GM19372 (cell line): ENCODE measurements around the gene EPS8L2.

Experiments
- ATAC-seq: cut with Tn5 transposase; IDR thresholded peaks from one replicate; pipeline ENCODE4 v1.9.1; 2021; ENCODE audit warnings: mild to moderate bottlenecking, low read depth, moderate library complexity; ENCODE audit not compliant: unreplicated experiment

Gene EPS8L2

DNA sequence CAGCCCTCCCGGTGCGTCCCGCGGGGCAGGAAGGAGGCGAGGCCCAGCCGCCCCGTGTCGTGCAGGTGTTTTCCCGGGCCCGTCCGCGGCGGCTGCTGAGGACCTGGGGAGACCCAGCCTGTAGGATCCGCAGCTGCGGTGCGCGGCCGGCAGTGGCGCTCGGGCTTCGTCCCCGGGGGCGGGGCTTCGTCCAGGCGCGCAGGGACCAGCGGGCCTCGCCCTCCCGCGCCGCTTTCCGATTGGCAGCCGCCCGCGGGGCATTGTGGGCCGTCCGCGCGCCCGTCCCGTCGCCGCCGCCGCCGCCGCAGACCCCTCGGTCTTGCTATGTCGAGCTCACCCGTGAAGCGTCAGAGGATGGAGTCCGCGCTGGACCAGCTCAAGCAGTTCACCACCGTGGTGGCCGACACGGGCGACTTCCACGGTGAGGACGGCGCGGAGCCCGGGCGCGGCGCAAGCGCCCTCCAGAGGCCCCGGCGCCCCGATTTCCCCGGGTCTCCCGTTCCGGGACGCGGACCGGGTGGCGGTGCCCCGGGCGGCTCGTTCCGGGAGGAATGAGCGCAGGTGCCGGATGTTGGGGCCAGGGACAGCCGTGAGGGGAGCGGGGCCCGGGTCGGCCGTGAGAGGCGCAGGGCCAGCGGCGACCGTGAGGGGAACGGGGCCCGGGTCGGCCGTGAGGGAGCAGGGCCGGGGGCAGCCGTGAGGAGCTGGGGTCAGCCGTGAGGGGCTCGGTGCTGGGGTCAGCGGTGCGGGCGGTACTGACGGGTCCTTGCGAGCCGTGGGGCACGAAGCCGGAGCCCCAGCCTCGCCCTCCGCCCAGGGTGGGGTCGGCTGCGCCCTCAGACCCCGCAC lies 41.4 kb downstream of the EPS8L2 start, which contains the start of gene TALDO1:
Gene TALDO1 (plus strand): TSS at position 307 of the 849 bp plus-strand sequence. CDS start 18 bp downstream, at position 325.
- ATAC-seq = peak; percentile 89

- no peak for ATAC-seq
These were observed 42.0 kb downstream of the EPS8L2 start for GRCh38 chr11:748007-748359.

- no peak for ATAC-seq
These were observed 43.7 kb downstream of the EPS8L2 start for GRCh38 chr11:749731-750130.

GRCh38 chr11:760236-760635 lies 54.2 kb downstream of the EPS8L2 start:
- no peak for ATAC-seq

- no peak for ATAC-seq
These were observed 55.6 kb downstream of the EPS8L2 start for GRCh38 chr11:761526-762108.

DNA sequence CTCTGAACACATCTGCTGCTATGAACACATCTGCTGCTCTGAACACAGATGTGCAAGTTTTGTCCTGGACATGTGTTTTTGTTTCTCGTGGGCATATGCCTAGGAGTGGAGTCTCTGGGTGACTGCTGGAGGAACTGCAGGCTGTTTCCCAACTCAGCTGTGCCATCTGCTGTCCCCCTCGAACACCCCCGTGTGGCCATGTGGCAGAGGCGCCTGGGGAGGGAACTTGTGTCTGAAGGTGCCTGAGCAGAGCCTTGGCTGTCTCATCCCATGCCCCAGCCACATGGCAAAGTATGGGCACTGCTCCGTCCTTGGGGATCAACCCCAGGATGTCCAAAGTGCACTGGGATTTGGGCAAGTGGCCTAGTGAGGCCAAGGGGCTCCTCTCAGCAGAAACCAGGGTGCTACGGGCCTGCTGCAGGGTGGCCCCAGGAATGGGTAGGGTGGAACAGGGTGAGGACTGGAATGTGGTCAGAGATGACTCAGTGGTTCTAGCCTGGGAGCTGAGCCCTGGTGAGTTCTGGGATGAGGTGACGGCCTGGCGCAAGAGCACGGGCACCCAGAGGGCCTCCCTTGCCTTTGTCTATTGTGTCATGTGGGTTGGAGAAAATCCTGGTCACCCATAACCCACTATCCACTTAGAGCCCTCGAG lies 56.5 kb downstream of the EPS8L2 start:
- ATAC-seq = no peak

DNA sequence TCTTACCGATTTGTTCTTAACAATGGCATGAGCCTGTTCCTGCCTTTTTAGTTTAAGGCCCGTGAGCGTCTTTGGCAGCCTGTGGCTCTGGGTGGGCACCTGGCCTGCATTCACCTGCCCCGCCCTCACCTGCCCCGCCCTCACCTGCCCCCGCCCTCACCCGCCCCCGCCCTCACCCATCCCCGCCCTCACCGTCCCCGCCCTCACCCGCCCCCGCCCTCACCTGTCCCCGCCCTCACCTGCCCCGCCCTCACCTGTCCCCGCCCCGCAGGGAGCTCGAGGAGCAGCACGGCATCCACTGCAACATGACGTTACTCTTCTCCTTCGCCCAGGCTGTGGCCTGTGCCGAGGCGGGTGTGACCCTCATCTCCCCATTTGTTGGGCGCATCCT lies 57.0 kb downstream of the EPS8L2 start:
- ATAC-seq = no peak

GRCh38 chr11:763549-764321 lies 57.7 kb downstream of the EPS8L2 start:
- no peak for ATAC-seq

DNA sequence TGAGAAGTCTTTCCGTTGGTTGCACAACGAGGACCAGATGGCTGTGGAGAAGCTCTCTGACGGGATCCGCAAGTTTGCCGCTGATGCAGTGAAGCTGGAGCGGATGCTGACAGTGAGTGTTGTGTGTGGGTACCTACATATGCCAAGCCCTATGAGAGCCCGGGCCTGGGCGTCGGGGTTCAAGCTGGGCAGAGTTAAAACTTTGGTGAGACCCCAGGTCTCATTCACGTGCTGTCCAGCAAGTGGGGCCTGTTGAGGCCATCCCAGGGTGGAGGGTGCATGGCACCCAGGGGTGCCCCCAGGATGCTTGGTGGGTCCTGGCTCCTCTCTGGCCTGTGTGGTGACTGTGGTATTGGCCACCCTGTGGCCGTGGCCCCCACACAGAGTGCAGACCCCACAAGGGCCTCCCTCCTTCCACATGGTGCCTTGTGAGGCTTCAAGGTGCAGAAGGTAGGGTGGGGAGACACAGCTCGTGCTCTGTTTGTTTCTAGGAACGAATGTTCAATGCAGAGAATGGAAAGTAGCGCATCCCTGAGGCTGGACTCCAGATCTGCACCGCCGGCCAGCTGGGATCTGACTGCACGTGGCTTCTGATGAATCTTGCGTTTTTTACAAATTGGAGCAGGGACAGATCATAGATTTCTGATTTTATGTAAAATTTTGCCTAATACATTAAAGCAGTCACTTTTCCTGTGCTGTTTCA lies 58.4 kb downstream of the EPS8L2 start:
- ATAC-seq = no peak

- no peak for ATAC-seq
These were observed 59.2 kb downstream of the EPS8L2 start for GRCh38 chr11:765025-765801.

DNA sequence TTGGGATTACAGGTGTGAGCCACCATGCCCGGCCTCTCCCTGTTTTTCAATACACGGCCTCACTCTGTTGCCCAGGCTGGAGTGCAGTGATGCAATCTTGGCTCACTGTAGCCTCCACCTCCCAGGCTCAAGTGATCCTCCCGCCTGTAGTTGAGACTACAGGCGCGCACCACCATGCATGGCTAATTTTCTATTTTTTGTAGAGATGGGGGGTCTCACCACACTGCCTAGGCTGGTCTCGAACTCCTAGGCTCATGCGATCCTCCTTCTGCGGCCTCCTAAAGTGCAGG lies 59.7 kb downstream of the EPS8L2 start:
- no peak for ATAC-seq

GRCh38 chr11:766106-766935 lies 60.3 kb downstream of the EPS8L2 start:
- ATAC-seq = no peak

GRCh38 chr11:766936-767210 lies 60.8 kb downstream of the EPS8L2 start:
- no peak for ATAC-seq

GRCh38 chr11:767238-767637 lies 61.2 kb downstream of the EPS8L2 start:
- ATAC-seq = no peak

DNA sequence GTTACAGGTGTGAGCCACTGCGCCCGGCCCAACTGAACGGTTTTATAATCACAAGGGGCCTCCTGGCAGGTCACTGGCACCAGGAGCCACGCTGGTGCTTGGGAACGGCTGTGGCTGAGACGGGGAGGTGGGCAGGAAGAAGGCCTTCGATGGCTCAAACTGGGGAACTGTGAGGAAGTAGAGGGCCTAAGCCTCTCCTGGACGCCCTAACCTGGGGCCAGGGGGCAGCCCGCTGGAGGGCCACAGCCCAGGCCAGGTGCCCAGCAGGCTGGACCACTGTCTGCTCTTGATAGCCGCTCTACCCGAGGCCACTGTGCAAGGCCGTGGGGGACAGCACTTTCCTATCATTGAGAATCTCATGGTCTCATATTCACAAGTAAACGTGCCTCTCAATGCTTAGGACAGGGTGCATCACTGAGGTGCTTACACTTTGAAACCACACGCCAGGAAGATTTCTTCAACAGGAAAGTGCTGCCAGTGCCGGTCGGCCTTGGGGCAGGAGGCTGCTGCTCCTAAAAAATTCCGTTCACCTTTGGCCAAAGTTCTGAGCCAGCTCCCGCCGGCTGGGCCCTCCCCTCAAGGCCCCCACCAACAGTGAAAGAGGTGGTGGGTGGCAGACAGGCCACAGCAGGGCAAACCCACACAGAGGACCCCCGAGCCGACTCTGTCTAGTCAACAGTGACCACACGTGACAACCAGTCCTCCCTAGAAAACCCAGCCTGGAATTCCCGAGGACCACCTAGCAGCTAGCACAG lies 64.0 kb downstream of the EPS8L2 start:
- ATAC-seq = no peak

DNA sequence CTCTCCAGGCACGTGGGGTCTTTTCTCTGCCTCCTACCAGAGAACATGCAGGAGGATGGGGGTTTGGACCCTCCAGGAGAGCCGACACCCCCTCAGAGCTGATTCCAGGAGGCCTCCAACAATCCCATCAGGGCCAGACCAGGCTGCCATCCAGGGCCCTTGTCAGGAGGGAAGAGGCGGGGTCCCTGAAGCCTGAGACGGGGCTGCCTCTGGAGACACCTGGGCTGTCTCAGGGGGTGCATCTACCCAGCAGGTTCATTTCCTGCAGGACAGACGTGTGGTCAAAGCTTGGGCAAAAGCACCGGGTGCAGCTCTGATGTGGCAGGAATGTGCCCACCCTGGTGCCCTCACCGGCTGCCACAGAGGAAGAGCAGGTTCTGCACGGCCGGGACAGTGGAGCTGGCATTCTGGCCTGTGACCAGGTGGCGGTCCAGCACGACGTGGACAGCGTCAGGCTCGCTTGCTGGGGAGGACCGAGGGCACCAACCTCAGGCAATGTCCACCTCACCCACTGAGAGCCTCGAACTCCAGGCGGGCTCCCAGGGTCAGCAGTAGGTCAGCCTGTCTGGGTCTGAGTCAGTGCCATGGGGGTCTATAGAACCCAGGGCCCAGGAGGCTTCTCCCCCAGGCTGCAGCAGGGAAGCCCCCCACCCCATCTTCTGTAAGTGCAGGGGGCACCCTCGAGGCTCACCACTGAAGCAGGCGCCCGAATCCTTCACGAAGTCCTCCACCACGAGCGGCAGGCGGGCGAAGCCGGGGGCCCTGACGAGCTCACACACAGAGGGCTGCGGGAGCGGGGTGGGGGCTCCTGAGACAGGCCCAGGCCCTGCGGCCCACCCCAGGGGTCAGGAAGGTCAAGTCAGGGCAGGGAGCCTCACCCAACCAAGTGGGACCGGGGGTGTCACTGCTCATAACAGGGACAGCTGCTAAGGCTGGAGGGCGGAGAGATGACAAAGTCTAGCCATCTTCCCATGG lies 64.9 kb downstream of the EPS8L2 start:
- ATAC-seq = no peak

DNA sequence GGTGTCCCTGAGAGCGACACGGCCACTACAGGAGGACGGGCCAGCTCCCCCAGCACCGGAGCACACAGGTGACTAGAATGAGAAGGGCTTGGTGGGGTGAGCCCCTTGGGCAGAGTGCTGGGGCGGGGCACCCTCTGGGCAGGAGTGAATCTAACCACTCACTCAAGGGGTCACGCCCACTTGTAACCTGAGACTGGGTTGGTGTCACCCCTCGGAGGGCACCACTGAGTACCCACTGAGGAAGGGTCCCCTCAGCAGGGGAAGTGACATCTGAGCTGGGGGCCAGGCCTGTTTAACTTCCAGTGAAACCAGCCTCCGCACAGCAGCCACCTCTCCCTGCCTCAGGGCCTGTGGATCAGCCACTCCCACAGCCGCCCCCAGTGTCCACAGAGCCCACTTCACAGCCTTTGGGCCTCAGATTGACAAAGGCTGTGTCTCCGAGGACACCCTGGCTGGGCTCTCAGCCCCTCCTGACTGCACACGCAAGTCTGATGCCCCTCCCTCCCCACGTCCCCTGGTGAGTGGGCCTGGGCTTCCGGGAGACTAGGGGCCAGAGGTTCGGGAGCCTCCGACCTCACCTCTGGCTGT lies 65.7 kb downstream of the EPS8L2 start:
- no peak for ATAC-seq
